ENCODE data around the gene TIAM2. TPM values are rescaled to one million over a fixed set of nuclear protein-coding genes. Genes with fewer than 3 reads are reported as not detected.

The TIAM2 gene
- total RNA-seq, 3 donors from 2014 or later (not counting 1 experiment from before 2014, with no cell fraction given): 6.5 to 11.1 (median 8.7) TPM

GRCh38 chr6:155039618-155040017, 44.5 kb downstream of the TIAM2 start:
- H3K4me3 Mint-ChIP-seq: no peak overlapping the region
- no peaks in the 10 kb centered on the region for H3K27me3 ChIP-seq (ENCODE audit: control insufficient read depth, insufficient read depth, low read length)
- no peaks in the 10 kb centered on the region for H3K9me3 ChIP-seq (ENCODE audit: control insufficient read depth, insufficient read depth, low read length)
- no peak for ATAC-seq
- H3K4me3 ChIP-seq (ENCODE audit: low read length): no peak overlapping the region
- DNase-seq: no peak
- peaks cover 0 to 7% of the 10 kb centered on the region in 2 donors for H3K27me3 Mint-ChIP-seq (ENCODE audit: low read depth in 2 of 2)
- no peak overlapping the region for H3K27ac Mint-ChIP-seq
- H3K4me1 ChIP-seq (ENCODE audit: control insufficient read depth, insufficient read depth, low read length): no peaks in the 10 kb centered on the region
- TF ChIP-seq CTCF (IDR thresholded peaks at IDR 0.05): no peak
- 86% methylated on average over 2 of the region's 3 CpGs for WGBS (ENCODE audit: insufficient coverage)
- intact Hi-C loops (cut with micrococcal nuclease): no loop called here
- H3K4me1 Mint-ChIP-seq: no peaks in the 10 kb centered on the region
- no peaks in the 10 kb centered on the region for H3K36me3 ChIP-seq (ENCODE audit: control insufficient read depth, insufficient read depth, low read length)
- H3K36me3 Mint-ChIP-seq: no peaks in the 10 kb centered on the region
- no peaks in the 10 kb centered on the region for H3K9me3 Mint-ChIP-seq
- no peak overlapping the region for H3K27ac ChIP-seq (ENCODE audit: low read length)

DNA sequence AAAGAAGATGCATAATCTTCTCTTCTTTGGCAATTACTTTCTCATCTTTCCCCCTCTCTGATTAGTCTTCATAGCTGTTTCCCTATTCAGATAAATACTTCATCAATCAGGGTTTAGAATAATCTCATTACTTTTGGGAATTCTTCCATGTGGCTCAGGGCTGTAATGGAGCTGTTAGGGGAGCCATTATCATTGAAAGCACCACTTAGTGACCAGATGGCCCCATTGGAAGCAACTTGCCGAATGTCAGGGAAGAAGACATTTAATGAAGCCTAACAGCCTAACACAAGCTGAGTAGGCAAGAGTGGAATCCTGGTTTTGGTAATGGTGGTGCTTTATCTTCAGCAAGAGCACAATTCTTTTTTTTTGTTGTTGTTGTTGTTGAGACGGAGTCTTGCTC, 45.0 kb downstream of the TIAM2 start:
- no peaks in the 10 kb centered on the region for H3K9me3 Mint-ChIP-seq
- no peak overlapping the region for H3K27ac Mint-ChIP-seq
- DNase-seq (no peak), ATAC-seq (no peak)
- intact Hi-C loops (cut with micrococcal nuclease): no loop called here
- no peak for TF ChIP-seq CTCF (IDR thresholded peaks at IDR 0.05)
- no peak overlapping the region for H3K4me3 Mint-ChIP-seq
- 93% methylated on average over 2 of the region's 2 CpGs for WGBS (ENCODE audit: insufficient coverage)
- peaks cover 2 to 7% of the 10 kb centered on the region in 2 donors for H3K27me3 Mint-ChIP-seq (ENCODE audit: low read depth in 2 of 2)
- no peak overlapping the region for H3K27ac ChIP-seq (ENCODE audit: low read length)
- H3K4me1 Mint-ChIP-seq: no peaks in the 10 kb centered on the region
- H3K36me3 Mint-ChIP-seq: no peaks in the 10 kb centered on the region
- H3K4me3 ChIP-seq (ENCODE audit: low read length): no peak overlapping the region
- H3K9me3 ChIP-seq (ENCODE audit: control insufficient read depth, insufficient read depth, low read length): no peaks in the 10 kb centered on the region
- no peaks in the 10 kb centered on the region for H3K4me1 ChIP-seq (ENCODE audit: control insufficient read depth, insufficient read depth, low read length)
- H3K36me3 ChIP-seq (ENCODE audit: control insufficient read depth, insufficient read depth, low read length): no peaks in the 10 kb centered on the region
- no peaks in the 10 kb centered on the region for H3K27me3 ChIP-seq (ENCODE audit: control insufficient read depth, insufficient read depth, low read length)

DNA sequence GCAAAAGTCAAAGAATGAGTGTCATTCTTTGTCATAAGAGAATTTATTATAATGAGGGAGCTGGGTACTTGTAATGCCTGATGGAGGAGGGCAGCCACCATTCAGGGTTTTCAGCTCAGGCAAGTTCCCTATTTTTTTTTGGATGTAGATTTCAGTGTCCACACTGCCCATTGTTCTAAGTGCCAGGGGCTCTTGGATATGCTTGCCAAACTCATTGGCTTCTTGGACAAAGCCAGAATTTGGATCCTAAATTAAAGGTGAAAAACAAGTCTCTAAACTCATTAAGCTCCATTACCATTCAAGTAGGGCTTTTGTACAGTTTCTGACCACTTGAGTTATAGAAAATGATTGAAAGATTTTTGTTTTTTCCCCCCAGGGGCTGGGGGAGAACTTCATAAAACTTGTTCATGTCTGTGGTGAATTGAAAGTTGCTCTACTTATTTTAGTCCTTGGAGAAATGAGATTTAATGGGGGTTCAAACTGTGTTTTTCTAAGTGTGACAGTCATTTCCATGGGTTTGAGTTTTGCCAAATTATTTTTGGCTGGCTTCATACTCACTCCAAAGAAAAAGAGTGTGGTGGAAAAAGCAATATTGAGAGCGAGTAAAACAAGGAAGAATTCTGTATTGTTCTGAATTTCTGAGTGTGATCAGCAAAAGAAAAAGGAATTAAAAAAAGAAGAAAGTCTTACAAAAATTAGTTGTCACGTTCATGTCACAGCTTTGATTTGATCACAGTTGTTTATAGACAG, 46.0 kb downstream of the TIAM2 start:
- Mint-ChIP-seq H3K4me3 (no peak overlapping the region), H3K4me1 (no peaks in the 10 kb centered on the region), H3K9me3 (no peaks in the 10 kb centered on the region), H3K27me3 (ENCODE audit: low read depth in 2 of 2) (peaks cover under 1 to 2% of the 10 kb centered on the region in 2 donors), H3K36me3 (no peaks in the 10 kb centered on the region), H3K27ac (no peak overlapping the region)
- TF ChIP-seq CTCF (IDR thresholded peaks at IDR 0.05): no peak
- WGBS (ENCODE audit: insufficient coverage): 100% methylated on average over 1 of the region's 2 CpGs
- intact Hi-C loops (cut with micrococcal nuclease): no loop called here
- no peaks in the 10 kb centered on the region for H3K9me3 ChIP-seq (ENCODE audit: control insufficient read depth, insufficient read depth, low read length)
- DNase-seq (no peak), ATAC-seq (no peak)
- H3K27ac ChIP-seq (ENCODE audit: low read length): no peak overlapping the region
- no peaks in the 10 kb centered on the region for H3K27me3 ChIP-seq (ENCODE audit: control insufficient read depth, insufficient read depth, low read length)
- no peaks in the 10 kb centered on the region for H3K36me3 ChIP-seq (ENCODE audit: control insufficient read depth, insufficient read depth, low read length)
- no peaks in the 10 kb centered on the region for H3K4me1 ChIP-seq (ENCODE audit: control insufficient read depth, insufficient read depth, low read length)
- H3K4me3 ChIP-seq (ENCODE audit: low read length): no peak overlapping the region
